Renal pelvis (tissue), 12 donors: Measurements from ENCODE around the gene KLF16. TPM values are rescaled to one million over a fixed set of nuclear protein-coding genes. Genes with fewer than 3 reads are reported as not detected.
"Not testable (repeated sequence)": the region's sequence is repeated elsewhere in the genome, so short reads cannot be mapped to it uniquely, and the experiment has no call there.

Source experiments
- DNase-seq: peaks from one replicate; pipeline ENCODE4 v3.0.0-alpha.2; 2013
- long read RNA-seq, 16 experiments: transcript quantifications; one replicate each; lab custom pipeline, GENCODE V29; 2026
- polyA plus RNA-seq, 3 donors: library from polyadenylated mRNA; unstranded; fragments of 120-200 nt; gene quantifications; one replicate each; pipeline ENCODE4 v1.2.1, GENCODE V29; 2013; ENCODE audit not compliant: insufficient read length in 3 of 3

The KLF16 gene
- 10 to 100 TPM in 2 of 3 donors, 1 to 10 TPM in 1; 7.8 to 11.7 (median 11.3) TPM for polyA plus RNA-seq
- long read RNA-seq, donor 1, partial matches to known transcripts = 0 of 4 reads
- long read RNA-seq, donor 1, other reads (novel, unspliced or antisense) = 0 of 4 reads
- long read RNA-seq, donor 2, transcript KLF16-201 (2 exons, 2,890 nt) = major isoform, 9 of 10 reads
- long read RNA-seq, donor 2, partial matches to known transcripts = 0 of 10 reads
- long read RNA-seq, donor 2, other reads (novel, unspliced or antisense) = 0 of 10 reads
- long read RNA-seq, donor 3, partial matches to known transcripts = 0 of 3 reads
- long read RNA-seq, donor 3, other reads (novel, unspliced or antisense) = 0 of 3 reads
- long read RNA-seq, donor 4, transcript KLF16-201 (2 exons, 2,890 nt) = major isoform, 11 of 27 reads
- long read RNA-seq, donor 4, partial matches to known transcripts = 16 of 27 reads
- long read RNA-seq, donor 4, other reads (novel, unspliced or antisense) = 0 of 27 reads
- long read RNA-seq, donor 5, partial matches to known transcripts = 0 of 3 reads
- long read RNA-seq, donor 5, other reads (novel, unspliced or antisense) = 0 of 3 reads
- long read RNA-seq, donor 6, partial matches to known transcripts = 0 of 3 reads
- long read RNA-seq, donor 6, other reads (novel, unspliced or antisense) = 0 of 3 reads
- long read RNA-seq, donor 7, transcript KLF16-201 (2 exons, 2,890 nt) = major isoform, 11 of 11 reads
- long read RNA-seq, donor 7, partial matches to known transcripts = 0 of 11 reads
- long read RNA-seq, donor 7, other reads (novel, unspliced or antisense) = 0 of 11 reads
- long read RNA-seq, donor 8, transcript KLF16-201 (2 exons, 2,890 nt) = major isoform, 7 of 7 reads
- long read RNA-seq, donor 8, partial matches to known transcripts = 0 of 7 reads
- long read RNA-seq, donor 8, other reads (novel, unspliced or antisense) = 0 of 7 reads
- long read RNA-seq, donor 9, transcript KLF16-201 (2 exons, 2,890 nt) = major isoform, 6 of 6 reads
- long read RNA-seq, donor 9, partial matches to known transcripts = 0 of 6 reads
- long read RNA-seq, donor 9, other reads (novel, unspliced or antisense) = 0 of 6 reads
- long read RNA-seq, donor 10, transcript KLF16-201 (2 exons, 2,890 nt) = major isoform, 7 of 16 reads
- long read RNA-seq, donor 10, partial matches to known transcripts = 9 of 16 reads
- long read RNA-seq, donor 10, other reads (novel, unspliced or antisense) = 0 of 16 reads
- long read RNA-seq, donor 11, partial matches to known transcripts = 0 of 4 reads
- long read RNA-seq, donor 11, other reads (novel, unspliced or antisense) = 0 of 4 reads
- long read RNA-seq, donor 12, transcript KLF16-201 (2 exons, 2,890 nt) = major isoform, 7 of 7 reads
- long read RNA-seq, donor 12, partial matches to known transcripts = 0 of 7 reads
- long read RNA-seq, donor 12, other reads (novel, unspliced or antisense) = 0 of 7 reads
- long read RNA-seq, donor 13, partial matches to known transcripts = 10 of 14 reads
- long read RNA-seq, donor 13, other reads (novel, unspliced or antisense) = 0 of 14 reads
- long read RNA-seq, donor 14 = 0 reads
- long read RNA-seq, donor 15 = 0 reads
- long read RNA-seq, donor 16, partial matches to known transcripts = 55 of 77 reads
- long read RNA-seq, donor 16, other reads (novel, unspliced or antisense) = 19 of 77 reads

DNA sequence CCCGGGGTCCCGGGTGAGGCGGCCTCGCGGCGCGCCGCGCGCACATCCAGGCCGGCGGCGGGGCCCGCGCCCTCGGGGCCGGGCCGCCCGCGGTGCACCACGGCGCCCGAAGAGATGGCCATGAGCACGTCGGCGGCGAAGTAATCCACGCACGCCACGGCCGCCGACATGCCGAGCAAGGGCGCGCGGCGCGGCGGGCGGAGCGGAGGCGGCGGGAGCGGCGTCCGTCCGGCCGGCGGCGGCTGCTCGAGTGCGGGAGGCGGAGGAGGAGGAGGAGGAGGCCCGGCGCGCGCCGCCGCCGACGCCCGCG, at the start of gene KLF16:
TSS of gene KLF16 (minus strand) at position 252 of the 310 bp plus-strand sequence. CDS start at position 170, 82 bp downstream.
- DNase-seq = no peak

DNA sequence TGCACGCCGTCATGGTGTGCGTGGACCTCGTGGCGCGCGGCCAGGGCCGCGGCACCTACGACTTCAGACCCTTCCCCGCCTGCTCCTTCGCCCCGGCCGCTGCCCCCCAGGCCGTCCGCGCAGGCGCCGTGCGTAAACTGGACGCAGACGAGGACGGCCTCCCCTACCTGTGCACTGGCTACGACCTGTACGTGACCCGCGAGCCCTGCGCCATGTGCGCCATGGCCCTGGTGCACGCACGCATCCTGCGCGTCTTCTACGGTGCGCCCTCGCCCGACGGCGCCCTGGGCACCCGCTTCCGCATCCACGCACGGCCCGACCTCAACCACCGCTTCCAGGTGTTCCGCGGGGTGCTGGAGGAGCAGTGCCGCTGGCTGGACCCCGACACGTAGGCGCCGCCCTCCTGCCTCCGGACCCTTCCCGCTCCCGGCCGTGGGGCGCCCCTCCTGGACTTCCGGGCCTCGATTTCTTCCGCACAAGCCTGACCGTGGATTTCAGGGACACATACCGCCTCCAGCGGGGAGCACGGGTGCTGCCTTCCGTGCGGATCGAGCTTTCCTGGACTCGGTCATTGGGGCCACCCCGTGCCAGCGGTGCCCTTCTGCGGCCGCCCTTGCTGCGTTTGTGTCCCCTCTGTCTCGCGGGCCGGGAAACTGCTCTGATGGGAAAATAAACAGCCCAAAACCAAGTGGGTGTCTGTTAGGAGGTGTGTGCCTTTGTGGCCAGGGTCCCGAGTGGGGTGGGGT, 49.6 kb upstream of the KLF16 start:
- no peak for DNase-seq

DNA sequence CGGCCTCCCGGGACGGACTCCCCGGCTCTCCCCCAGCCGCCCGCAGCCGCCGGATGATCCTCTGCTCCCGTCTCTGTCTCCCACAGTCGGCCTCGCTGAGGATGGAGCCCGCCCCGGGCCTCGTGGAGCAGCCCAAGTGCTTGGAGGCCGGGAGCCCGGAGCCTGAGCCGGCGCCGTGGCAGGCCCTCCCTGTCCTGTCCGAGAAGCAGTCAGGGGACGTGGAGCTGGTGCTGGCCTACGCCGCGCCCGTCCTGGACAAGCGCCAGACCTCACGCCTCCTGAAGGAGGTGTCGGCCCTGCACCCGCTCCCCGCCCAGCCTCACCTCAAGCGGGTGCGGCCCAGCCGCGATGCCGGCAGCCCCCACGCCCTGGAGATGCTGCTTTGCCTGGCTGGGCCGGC, 48.6 kb upstream of the KLF16 start:
- no peak for DNase-seq

DNA sequence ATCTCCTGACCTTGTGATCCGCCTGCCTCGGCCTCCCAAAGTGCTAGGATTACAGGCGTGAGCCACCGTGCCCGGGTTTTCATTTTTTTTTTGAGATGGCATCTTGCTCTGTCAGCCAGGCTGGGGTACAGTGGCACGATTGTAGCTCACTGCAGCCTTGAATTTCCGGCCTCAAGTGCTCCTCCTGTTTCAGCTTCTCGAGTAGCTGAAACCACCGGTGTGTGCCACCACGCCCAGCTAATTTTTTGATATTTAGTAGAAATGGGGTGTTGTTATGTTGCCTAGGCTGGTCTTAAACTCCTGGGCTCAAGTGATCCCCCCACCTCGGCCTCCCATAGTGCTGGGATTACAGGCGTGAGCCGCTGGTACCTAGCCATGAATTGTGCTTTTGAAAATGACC, 47.7 kb upstream of the KLF16 start:
- no peak for DNase-seq

DNA sequence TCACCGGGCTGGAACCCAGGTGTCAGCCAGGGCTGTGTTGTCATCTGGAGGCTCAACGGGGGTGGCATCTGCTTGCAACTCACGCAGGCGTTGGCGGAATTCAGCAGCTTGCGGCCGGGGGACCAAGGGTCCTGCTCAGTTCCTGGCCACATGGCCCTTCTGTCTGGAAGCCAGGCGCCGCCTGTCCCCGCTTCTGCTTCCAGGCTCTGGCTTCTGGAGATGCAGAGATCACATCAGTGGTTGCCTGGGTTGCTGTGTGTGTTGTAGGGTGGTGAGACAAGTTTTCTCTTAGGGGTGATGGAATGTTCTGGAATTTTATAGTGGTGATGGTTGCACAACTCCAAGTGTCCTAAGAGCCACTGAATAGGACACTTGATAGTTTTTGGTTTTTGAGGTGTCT, 46.8 kb upstream of the KLF16 start:
- DNase-seq = no peak

DNA sequence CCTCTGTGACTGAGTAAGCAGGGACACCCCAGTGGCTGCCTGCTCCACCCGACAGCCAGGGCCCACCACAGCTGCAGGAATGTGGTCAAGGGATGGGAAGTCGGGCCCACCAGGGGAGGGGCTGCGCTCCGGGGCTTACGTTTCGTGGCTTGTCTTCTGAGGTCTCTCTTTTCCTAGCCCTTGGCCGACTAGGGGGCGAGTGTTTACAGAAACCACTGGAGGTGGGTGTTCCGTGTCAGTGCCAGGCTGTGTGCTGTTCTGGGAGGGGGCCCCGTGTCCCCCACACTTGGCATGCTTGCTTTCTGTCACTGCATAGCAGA, 46.3 kb upstream of the KLF16 start:
- no peak for DNase-seq

DNA sequence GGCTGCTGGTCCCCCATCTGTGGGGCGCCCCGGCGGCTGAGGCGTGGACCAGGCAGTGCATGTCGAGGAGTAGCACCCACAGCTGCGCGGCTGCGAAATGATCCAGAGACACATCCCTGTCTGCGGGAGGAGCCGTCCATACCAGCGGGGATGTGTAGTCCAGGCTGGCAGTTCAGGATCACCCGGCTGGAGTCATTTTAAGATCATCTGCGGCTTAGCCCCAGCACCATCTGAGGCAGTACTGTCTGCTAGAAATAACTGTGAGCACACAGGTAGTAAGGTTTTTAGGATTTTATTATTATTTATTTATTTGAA, 44.9 kb upstream of the KLF16 start:
- no peak for DNase-seq

DNA sequence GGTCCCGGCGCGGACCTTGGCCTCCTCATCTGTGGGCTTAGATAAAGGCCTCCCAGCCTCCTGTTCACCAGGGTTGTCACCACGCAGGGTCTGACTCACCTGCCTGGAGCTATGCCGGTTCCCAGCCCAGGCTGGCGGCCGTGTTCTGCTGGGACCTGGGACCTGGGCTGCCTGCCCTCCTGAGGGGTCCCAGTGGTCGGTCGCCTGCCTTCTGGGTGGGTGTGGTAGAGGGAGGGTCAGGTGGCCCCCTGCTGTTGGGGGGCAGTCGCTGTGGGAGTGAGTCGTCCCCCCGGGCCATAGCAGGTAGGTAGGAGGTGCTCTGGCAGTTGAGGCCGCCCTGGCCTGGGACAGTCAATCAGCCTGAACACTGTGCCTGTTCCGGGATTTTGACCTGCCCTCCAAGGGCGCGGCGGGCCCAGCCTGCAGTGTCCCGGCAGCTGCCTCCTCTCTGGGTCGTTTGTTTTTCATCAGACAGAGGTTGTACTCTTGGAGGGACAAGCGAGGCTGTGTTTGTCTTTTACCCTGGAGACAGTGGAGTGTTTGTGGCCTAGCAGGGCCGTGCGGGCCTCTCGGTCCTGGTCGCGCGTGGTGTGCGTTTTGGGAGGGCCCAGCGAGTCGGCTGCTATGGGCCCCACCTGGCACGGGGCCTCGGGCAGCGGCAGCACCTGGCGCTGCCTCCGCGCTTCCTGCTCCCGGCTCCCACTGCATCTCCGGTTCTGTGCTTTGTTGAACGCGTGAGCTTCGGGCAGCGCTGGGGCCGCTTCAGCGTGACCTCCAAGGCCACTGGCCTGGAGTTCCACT, 44.4 kb upstream of the KLF16 start:
- no peak for DNase-seq

DNA sequence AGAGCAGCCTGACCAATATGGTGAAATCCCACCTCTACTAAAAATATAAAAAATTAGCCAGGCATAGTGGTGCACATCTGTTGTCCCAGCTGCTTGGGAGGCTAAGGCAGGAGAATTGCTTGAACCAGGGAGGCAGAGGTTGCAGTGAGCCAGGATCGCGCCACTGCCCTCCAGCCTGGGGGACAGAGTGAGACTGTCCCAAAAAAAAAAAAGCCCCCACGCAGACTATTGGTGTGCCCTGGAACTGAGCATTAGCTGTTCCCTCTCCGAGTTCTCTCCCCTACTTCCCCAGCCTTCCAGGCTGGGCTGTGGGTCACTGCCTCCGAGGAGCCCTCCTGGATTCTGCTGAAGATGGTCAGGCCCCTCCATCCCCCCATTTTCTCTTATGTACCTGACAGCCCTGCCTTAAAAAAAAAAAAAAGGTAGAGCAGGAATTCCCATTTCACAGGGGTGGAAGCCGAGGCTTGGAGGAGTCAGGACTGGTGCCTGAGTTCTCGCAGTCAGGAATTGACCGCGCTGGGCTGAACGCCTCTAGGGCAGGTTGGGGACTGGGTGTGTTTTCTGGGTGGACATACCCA, 43.7 kb upstream of the KLF16 start:
- no peak for DNase-seq

DNA sequence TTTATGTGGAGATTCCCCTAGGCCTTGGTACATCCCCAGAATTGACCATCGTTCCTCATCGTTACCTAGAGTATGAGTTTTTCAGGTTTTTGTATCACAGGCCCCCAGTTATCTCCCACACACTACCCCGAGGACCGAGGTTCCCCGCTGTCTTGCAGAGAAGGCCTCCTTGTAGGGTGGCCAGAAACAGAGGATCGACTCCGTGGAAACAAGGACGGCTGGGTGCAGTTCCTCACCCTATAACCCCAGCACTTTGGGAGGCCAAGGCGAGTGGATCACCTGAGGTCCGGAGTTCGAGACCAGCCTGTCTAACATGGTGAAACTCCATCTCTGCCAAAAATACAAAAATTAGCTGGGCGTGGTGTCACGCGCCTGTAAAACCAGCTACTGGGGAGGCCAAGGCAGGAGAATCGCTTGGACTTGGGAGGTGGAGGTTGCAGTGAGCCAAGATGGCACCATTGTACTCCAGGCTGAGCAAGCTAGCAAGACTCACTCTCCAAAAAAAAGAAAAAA, 42.5 kb upstream of the KLF16 start:
- DNase-seq = no peak

DNA sequence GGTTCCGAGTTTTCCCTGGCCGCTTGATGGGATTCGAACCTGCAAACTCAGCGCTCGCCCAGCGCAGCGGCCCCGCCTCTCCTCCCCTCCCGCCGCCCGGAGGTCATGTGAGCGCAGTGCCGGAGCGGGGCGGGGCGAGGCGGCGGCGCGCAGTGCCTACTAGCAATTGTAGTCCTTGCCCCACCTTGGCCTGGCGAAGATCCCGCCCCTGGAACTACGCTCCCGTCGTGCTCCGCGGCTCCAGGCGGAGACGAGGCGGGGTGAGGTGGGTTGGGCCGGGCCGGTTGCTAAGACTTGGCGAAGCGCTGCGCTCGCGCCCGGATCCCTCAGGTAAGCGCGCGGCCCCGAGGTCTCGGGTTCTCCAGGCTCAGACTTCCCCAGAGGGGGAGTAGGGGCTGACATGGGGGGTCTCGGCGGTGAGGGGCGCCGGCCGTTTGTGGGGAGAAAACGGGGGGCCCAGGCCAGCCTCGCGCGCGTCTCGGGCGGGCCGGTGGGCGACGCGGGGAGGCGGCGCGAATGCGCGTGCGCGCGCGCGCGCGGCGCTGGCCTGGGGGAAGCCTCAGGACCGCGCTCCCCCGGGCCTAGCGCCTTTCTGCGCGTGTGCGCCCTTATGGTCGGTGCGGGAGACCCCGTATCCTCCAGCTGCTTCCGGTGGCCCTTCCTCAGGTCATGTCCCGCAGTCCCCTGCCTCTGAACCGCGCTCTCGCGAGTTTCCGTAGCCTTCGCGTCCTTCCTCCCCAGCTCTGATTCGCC, 41.9 kb upstream of the KLF16 start, which contains the start of the genes ADAT3 and SCAMP4:
TSS of gene ADAT3 (plus strand) at position 290 of the 753 bp plus-strand sequence. CDS start 6,649 bp downstream, outside the sequence.
TSS of gene SCAMP4 (plus strand) at position 290 of the 753 bp plus-strand sequence. CDS start 9,621 bp downstream, outside the sequence.
- DNase-seq = peak; percentile 98

DNA sequence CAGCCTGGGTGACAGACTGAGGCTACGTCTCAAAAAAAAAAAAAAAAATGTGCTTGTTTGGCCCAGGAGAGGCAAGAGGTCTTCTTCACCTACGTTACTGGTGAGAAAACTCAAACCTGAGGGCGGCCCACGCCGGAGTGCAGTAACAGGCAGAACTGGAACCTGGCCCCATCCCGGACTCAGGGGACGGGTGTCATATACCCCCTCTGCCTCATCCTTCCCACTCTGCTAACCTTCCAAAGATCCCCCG, 41.4 kb upstream of the KLF16 start:
- DNase-seq = no peak

DNA sequence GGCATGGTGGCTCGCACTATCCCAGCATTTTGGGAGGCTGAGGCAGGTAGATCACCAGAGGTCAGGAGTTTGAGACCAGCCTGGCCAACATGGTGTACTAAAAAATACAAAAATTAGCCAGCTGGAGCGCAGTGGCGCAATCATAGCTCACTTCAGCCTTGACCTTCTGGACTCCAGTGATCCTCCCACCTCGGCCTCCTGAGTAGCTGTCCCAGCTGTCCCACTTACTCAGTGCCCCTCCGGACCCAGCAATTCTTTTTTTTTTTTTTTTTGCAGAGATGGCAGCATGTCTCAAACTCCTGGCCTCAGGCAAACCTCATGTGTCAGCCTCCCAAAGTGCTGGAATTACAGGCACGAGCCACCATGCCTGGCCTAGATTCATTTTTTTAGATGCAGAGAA, 39.5 kb upstream of the KLF16 start:
- DNase-seq = no peak

DNA sequence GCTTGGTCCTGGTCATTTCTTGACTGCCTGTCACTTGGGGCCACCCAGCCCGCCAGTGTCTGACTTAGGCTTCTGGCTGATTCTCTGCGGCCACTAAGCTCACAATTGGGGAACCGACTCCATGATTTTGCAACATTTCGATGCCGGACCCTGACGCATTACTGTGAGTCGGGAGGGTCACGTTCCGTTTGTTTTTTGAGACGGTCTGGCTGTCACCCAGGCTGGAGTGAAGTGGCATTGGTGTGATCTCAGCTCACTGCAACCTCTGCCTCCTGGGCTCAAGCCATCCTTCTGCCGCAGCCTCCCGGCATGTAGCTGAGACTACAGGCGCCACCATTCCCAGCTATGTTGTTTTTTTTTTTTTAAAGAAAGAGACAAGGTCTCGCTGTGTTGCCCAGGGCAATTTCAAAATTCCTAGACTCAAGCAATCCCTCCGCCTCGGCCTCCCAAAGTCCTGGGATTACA, 38.6 kb upstream of the KLF16 start:
- no peak for DNase-seq

DNA sequence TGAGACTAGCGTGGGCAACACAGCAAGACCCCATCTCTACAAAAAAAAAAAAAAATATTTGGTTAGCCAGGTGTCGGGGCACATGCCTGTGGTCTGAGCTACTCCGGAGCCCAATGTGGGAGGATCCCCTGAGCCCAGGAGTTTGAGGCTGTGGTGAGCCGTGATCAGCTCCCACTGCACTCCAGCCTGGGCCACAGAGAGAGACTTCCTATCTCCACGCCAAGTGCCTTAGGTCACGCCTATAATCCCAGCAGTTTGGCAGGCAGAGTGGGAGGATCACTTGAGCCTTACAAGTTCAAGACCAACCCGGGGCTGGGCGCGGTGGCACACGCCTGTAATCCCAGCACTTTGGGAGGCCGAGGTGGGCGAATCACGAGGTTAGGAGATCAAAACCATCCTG, 33.1 kb upstream of the KLF16 start:
- DNase-seq = no peak

DNA sequence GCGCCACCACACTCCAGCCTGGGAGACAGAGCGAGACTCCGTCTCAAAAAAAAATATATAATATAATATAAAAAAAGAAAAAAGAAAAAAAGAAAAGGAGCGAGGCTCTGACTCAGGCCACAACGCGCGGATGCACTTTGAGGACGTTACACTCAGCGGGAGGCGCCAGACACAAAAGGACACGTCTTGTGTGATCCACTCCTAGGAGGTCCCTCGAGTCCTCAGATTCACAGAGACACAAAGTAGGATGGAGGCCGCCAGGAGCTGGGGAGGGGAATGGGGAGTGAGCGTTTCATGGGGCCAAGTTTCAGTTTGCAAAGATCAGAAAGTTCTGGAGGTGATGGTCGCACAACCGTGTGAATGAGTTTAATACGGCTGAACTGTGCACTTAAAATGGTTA, 30.4 kb upstream of the KLF16 start:
- no peak for DNase-seq

DNA sequence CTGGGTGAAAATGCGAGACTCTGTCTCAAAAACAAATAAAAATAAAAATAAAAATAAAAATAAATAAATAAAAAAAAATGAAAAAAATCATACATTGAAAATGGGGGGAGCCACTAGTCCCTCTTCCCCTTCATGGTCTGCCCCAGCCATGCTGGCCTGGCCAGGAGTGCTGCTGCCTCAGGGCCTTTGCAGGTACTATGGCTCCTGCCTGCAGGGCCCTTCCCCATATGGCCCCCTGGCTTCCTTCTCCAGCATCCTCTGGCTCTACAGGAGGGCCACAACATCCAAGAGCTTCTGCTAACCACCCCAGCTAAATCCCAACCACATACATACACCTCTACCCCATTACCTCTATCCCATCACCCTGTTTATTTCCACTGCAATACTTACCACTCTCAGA, 26.5 kb upstream of the KLF16 start:
- DNase-seq = no peak

DNA sequence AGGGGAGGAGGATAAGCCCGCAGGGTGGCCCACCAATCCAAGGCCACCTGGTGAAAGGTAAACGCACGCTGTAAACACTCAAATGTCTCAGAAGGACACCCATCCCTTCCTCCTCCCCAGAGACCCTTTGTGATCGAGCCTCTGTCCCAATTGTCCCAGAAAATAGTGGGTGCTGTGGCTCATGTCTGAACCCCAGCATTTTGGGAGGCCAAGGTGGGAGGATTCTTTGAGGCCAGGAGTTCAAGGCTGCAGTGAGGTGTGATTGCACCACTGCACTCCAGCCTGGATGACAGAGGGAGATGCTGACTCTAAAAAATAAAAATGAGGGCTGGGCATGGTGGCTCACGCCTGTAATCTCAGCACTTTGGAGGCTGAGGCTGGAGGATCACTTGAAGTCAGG, 25.0 kb upstream of the KLF16 start:
- no peak for DNase-seq

DNA sequence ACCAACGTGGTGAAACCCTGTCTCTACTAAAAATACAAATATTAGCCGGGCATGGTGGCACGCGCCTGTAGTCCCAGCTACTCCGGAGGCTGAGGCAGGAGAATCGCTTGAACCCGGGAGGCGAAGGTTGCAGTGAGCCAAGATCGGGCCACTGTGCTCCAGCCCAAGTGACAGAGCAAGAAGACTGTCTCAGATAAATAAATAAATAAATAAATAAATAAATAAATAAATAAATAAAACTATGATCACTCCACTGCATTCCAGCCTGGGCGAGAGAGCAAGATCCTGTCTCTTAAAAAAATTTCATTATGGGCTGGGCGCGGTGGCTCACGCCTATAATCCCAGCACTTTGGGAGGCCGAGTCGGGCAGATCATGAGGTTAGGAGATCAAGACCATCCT, 23.0 kb upstream of the KLF16 start:
- DNase-seq = not testable (repeated sequence)
